HepG2 (cell line): ENCODE measurements around the gene MAD2L2. TPM values are rescaled to one million over a fixed set of nuclear protein-coding genes. Genes with fewer than 3 reads are reported as not detected.

Source experiments
- ATAC-seq: fragments of 200-7000 bp; cut with Tn5 transposase; 3 replicates; pipeline ENCODE4 v1.9.1; 2020; ENCODE audit warnings: mild to moderate bottlenecking, moderate library complexity
- BruUV-seq: library from RNA; stranded (reverse); fragments of 400-500 nt; replicated peaks from 2 replicates; lab custom pipeline; 2021; lab: Mats Ljungman, UMichigan
- CTCF ChIA-PET: fragments of 300-600 bp; formaldehyde crosslinking; extraction: SDS; loops from one replicate; lab custom pipeline; 2021; ENCODE audit warnings: low total read pairs, inconsistent platforms, low intra/inter-chr PET ratio; lab: Yijun Ruan, JAX
- POLR2A ChIA-PET: fragments of 350-600 bp; sonication (Branson Sonifier 250); formaldehyde crosslinking; loops from one replicate; lab custom pipeline; 2020; ENCODE audit warnings: antibody characterized with exemption, inconsistent platforms; lab: Yijun Ruan, JAX
- DNase-seq: peaks from one replicate; pipeline ENCODE4 v3.0.0-alpha.2; 2015; ENCODE audit warnings: low spot score
- FAIRE-seq: peaks from 3 replicates; lab custom pipeline; 2011; peaks lifted over from hg19 to GRCh38; lab: Jason Lieb, UNC
- H2AFZ ChIP-seq: one replicate; pipeline ENCODE4 v1.6.1; 2011; ENCODE audit warnings: low read length, inconsistent platforms
- H3K27ac ChIP-seq: fragments of 300-600 bp; 3 replicates; pipeline ENCODE4 v1.8.0; 2011; ENCODE audit warnings: mixed run types, mild to moderate bottlenecking, mixed read lengths, low read length, inconsistent platforms; ENCODE audit not compliant: insufficient read depth; ENCODE audit errors: extremely low read length
- H3K27me3 ChIP-seq, 2 experiments: fragments of 200-600 bp in 1 of 2; 2 replicates in 1 of 2; 3 replicates in 1 of 2; pipeline versions ENCODE4 v1.6.0 to v1.8.0; 2011; ENCODE audit warnings: low read length in 2 of 2, mild to moderate bottlenecking in 2 of 2, moderate library complexity in 2 of 2, inconsistent platforms in 1 of 2; ENCODE audit not compliant: insufficient read depth in 2 of 2, control insufficient read depth in 1 of 2
- H3K36me3 ChIP-seq, 2 experiments: fragments of 200-600 bp in 1 of 2; replicated peaks in 1 of 2; 2 replicates in 1 of 2; 3 replicates in 1 of 2; pipeline versions ENCODE4 v1.5.1 to v1.8.0; 2011; ENCODE audit warnings: low read length in 2 of 2, inconsistent platforms in 1 of 2; ENCODE audit not compliant: insufficient read depth in 2 of 2, control insufficient read depth in 1 of 2
- H3K4me1 ChIP-seq: 2 replicates; pipeline ENCODE4 v1.5.1; 2012; ENCODE audit warnings: low read length, inconsistent platforms; ENCODE audit not compliant: insufficient read depth
- H3K4me2 ChIP-seq: 2 replicates; pipeline ENCODE4 v1.6.0; 2011; ENCODE audit warnings: low read depth, low read length, inconsistent platforms
- H3K4me3 ChIP-seq, 3 experiments: fragments of 200-600 bp in 1 of 3; sonication (generic), shearing (Covaris generic) in 1 of 3; replicated peaks in 1 of 3; 2 replicates each; pipeline ENCODE4 v1.5.1; 2011 to 2016; ENCODE audit warnings: low read length in 3 of 3, inconsistent platforms in 2 of 3, low read depth in 2 of 3, mild to moderate bottlenecking in 2 of 3, control low read depth in 1 of 3, mixed read lengths in 1 of 3; ENCODE audit not compliant: insufficient read depth in 1 of 3
- H3K79me2 ChIP-seq: one replicate; pipeline ENCODE4 v1.6.1; 2011; ENCODE audit warnings: low read length, inconsistent platforms; ENCODE audit not compliant: insufficient read depth
- H3K9ac ChIP-seq: 2 replicates; pipeline ENCODE4 v1.6.0; 2011; ENCODE audit warnings: mild to moderate bottlenecking, low read depth, low read length, inconsistent platforms; ENCODE audit not compliant: insufficient read depth
- H3K9me3 ChIP-seq: 2 replicates; pipeline ENCODE4 v1.5.1; 2012; ENCODE audit warnings: mild to moderate bottlenecking, low read length
- H4K20me1 ChIP-seq: 2 replicates; pipeline ENCODE4 v1.6.0; 2011; ENCODE audit warnings: inconsistent platforms, mild to moderate bottlenecking, low read length, moderate library complexity; ENCODE audit not compliant: insufficient read depth
- ADNP ChIP-seq: sonication (generic); formaldehyde crosslinking; IDR thresholded peaks from 2 replicates; pipeline ENCODE4 v1.4.0; 2020; ENCODE audit warnings: missing genetic modification reagents
- CHCHD3 ChIP-seq: sonication (generic); formaldehyde crosslinking; IDR thresholded peaks from 2 replicates; pipeline ENCODE4 v1.8.0; 2022; ENCODE audit warnings: mild to moderate bottlenecking, missing genetic modification reagents, moderate library complexity
- ETV6 ChIP-seq: sonication (generic); formaldehyde crosslinking; conservative IDR thresholded peaks from 2 replicates; pipeline ENCODE4 v1.4.0; 2020; ENCODE audit warnings: missing genetic modification reagents
- HIC2 ChIP-seq: sonication (generic); formaldehyde crosslinking; IDR thresholded peaks from 2 replicates; pipeline ENCODE4 v1.9.0; 2022; ENCODE audit warnings: low read depth, missing genetic modification reagents
- JUND ChIP-seq: sonication (generic); formaldehyde crosslinking; IDR thresholded peaks from 2 replicates; pipeline ENCODE4 v1.8.0; 2022; ENCODE audit warnings: mild to moderate bottlenecking, missing genetic modification reagents
- KDM1A ChIP-seq: IDR thresholded peaks from 2 replicates; pipeline ENCODE4 v1.6.1; 2016; ENCODE audit warnings: missing compliant biosample characterization
- MAFF ChIP-seq: IDR thresholded peaks from 2 replicates; pipeline ENCODE4 v1.6.1; 2011; ENCODE audit warnings: low read depth, low read length, improper control_type of control experiment
- MIER2 ChIP-seq: IDR thresholded peaks from 2 replicates; pipeline ENCODE4 v1.6.1; 2016; ENCODE audit warnings: missing biosample characterization, missing genetic modification reagents
- REL ChIP-seq: sonication (generic); formaldehyde crosslinking; conservative IDR thresholded peaks from 2 replicates; pipeline ENCODE4 v1.8.0; 2022; ENCODE audit warnings: mild to moderate bottlenecking, missing genetic modification reagents, moderate library complexity
- RFXANK ChIP-seq: IDR thresholded peaks from 2 replicates; pipeline ENCODE4 v1.6.1; 2016
- RNF2 ChIP-seq: fragments of 450-650 bp; conservative IDR thresholded peaks from 2 replicates; pipeline ENCODE4 v1.6.1; 2016; ENCODE audit warnings: low read depth
- SMAD3 ChIP-seq: sonication (generic); formaldehyde crosslinking; IDR thresholded peaks from 2 replicates; pipeline ENCODE4 v1.4.0; 2020; ENCODE audit warnings: missing genetic modification reagents
- YEATS4 ChIP-seq: sonication (generic); formaldehyde crosslinking; IDR thresholded peaks from 2 replicates; pipeline ENCODE4 v1.4.0; 2020; ENCODE audit warnings: missing genetic modification reagents, borderline replicate concordance
- ZNF205 ChIP-seq: IDR thresholded peaks from 2 replicates; pipeline ENCODE4 v1.6.1; 2018; ENCODE audit warnings: missing biosample characterization, missing genetic modification reagents
- ZNF567 ChIP-seq: sonication (generic); formaldehyde crosslinking; IDR thresholded peaks from 2 replicates; pipeline ENCODE4 v1.8.1; 2023; ENCODE audit warnings: mild to moderate bottlenecking, missing genetic modification reagents, borderline replicate concordance
- ZNF878 ChIP-seq: sonication (generic); formaldehyde crosslinking; IDR thresholded peaks from 2 replicates; pipeline ENCODE4 v1.8.1; 2023; ENCODE audit warnings: mild to moderate bottlenecking, missing genetic modification reagents, moderate library complexity
- ZSCAN29 ChIP-seq: sonication (generic); formaldehyde crosslinking; conservative IDR thresholded peaks from 2 replicates; pipeline ENCODE4 v1.4.0; 2020; ENCODE audit warnings: mild to moderate bottlenecking, missing genetic modification reagents
- WGBS: methylation state at CpG from one replicate; pipeline ENCODE4 v1.1.6; 2017; ENCODE audit warnings: low lambda C conversion rate; 5-methylcytosine and 5-hydroxymethylcytosine counted together
- in situ Hi-C: cut with HindIII; loops from 2 replicates; pipeline ENCODE4 v1.10.0; 2017; ENCODE audit warnings: low pct_unique_long_range_greater_than_20kb; ENCODE audit not compliant: extremely low pct_ligation_motif_present
- intact Hi-C: fragments of 100-400 bp; cut with micrococcal nuclease; formaldehyde crosslinking; loops from one replicate; pipeline ENCODE4 v1.10.0; 2022; ENCODE audit not compliant: unreplicated experiment
- polyA plus RNA-seq, 8 experiments: library from polyadenylated mRNA; depleted of rRNA in 3 of 8; stranded (reverse) in 7 of 8; unstranded in 1 of 8; fragments of >200 nt; fragmentation: Illumina TruSeq in 4 of 8; extraction: Trizol in 4 of 8; gene quantifications; 2 replicates each; pipeline versions ENCODE4 v1.2.1 to v1.2.3, GENCODE V29; 2011 to 2016; ENCODE audit warnings: low read depth in 4 of 8, missing spikeins in 1 of 8, mixed read lengths in 1 of 8; ENCODE audit not compliant: insufficient read depth in 1 of 8
- total RNA-seq, 5 experiments: library from RNA; depleted of rRNA; stranded (reverse); fragments of >200 nt; fragmentation: Illumina TruSeq; extraction: Trizol; gene quantifications; 2 replicates each; pipeline ENCODE4 v1.2.3, GENCODE V29; 2016; ENCODE audit warnings: low read depth in 1 of 5
- TF ChIP-seq, protein P1 (sequence below): sonication (generic); formaldehyde crosslinking; IDR thresholded peaks from 2 replicates; pipeline ENCODE4 v1.8.0; 2022; ENCODE audit warnings: missing genetic modification reagents, mild to moderate bottlenecking, borderline replicate concordance

The MAD2L2 gene
- total and polyA plus RNA-seq, 2 of the 13 experiments (the other 11 are each of a cell fraction or from before 2014, with no cell fraction given) = 51.8 to 53.8 TPM

DNA sequence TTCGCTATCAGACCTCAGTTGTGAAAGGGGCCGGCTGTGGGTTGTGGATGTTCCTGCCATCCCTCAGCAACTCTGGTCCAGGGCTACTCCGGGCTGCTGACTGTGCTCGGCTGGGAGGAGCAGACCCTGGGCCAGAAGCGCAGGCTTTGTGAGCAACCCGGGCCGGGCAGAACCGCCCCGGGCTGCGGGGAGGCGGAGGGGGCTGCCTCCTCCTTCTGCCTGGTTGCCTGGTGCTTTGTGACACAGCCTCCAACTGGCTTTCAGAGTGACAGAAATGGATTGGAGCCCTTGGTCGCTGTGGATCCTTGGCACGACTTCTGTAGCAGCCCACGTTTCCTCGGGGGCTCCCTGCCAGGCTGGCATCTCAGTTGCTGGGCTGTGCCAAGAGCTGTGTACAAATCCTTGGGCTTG, 20.6 kb upstream of the MAD2L2 start:
- TF ChIP-seq HIC2 (CRISPR knock-in tag) (no peak), RNF2 (no peak), ZNF567 (CRISPR knock-in tag) (no peak), ETV6 (CRISPR knock-in tag) (no peak), MAFF (no peak), REL (CRISPR knock-in tag) (no peak), ADNP (CRISPR knock-in tag) (no peak), KDM1A (CRISPR knock-in tag) (no peak), CHCHD3 (no peak), ZSCAN29 (CRISPR knock-in tag) (no peak), ZNF205 (no peak), SMAD3 (CRISPR knock-in tag) (no peak), ZNF878 (CRISPR knock-in tag) (no peak), MIER2 (CRISPR knock-in tag) (no peak), RFXANK (CRISPR knock-in tag) (no peak), YEATS4 (no peak), JUND (CRISPR knock-in tag) (no peak)
- TF ChIP-seq, protein P1, sequence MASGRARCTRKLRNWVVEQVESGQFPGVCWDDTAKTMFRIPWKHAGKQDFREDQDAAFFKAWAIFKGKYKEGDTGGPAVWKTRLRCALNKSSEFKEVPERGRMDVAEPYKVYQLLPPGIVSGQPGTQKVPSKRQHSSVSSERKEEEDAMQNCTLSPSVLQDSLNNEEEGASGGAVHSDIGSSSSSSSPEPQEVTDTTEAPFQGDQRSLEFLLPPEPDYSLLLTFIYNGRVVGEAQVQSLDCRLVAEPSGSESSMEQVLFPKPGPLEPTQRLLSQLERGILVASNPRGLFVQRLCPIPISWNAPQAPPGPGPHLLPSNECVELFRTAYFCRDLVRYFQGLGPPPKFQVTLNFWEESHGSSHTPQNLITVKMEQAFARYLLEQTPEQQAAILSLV = no peak
- TF ChIP-seq, all 625 proteins: peak for 0
- no peaks in the 10 kb centered on the region for H3K79me2 ChIP-seq
- no peak overlapping the region for H3K9ac ChIP-seq
- FAIRE-seq = no peak
- H3K9me3 ChIP-seq = no peaks in the 10 kb centered on the region
- H4K20me1 ChIP-seq = no peaks in the 10 kb centered on the region
- BruUV-seq = no TSS peak
- no peak for DNase-seq
- H3K36me3 ChIP-seq = no peaks in the 10 kb centered on the region
- no peaks in the 10 kb centered on the region for H3K4me1 ChIP-seq
- in situ Hi-C loops = no loop called here
- no peak overlapping the region for H3K27ac ChIP-seq
- POLR2A ChIA-PET = no interaction called here
- no peak overlapping the region for H3K4me3 ChIP-seq
- intact Hi-C loops = no loop called here
- no peak overlapping the region for H3K4me2 ChIP-seq
- WGBS = 52% methylated on average over 5 of the region's 15 CpGs
- ATAC-seq = no peak
- CTCF ChIA-PET = no interaction called here
- no peak overlapping the region for H2AFZ ChIP-seq
- peaks cover 18 to 75% of the 10 kb centered on the region in 2 experiments for H3K27me3 ChIP-seq
